Neural progenitor cell (in vitro differentiated cells): ENCODE data around the gene FBXL14.

Experiments
- CTCF ChIP-seq: fragments of 200-600 bp; sonication (generic); IDR thresholded peaks from 2 replicates; pipeline ENCODE4 v1.5.1; 2017; ENCODE audit warnings: antibody characterized with exemption, mild to moderate bottlenecking
- EZH2 ChIP-seq: fragments of 200-600 bp; sonication (generic); IDR thresholded peaks from 2 replicates; pipeline ENCODE4 v1.6.1; 2017; ENCODE audit warnings: antibody characterized with exemption, mild to moderate bottlenecking, moderate library complexity

DNA sequence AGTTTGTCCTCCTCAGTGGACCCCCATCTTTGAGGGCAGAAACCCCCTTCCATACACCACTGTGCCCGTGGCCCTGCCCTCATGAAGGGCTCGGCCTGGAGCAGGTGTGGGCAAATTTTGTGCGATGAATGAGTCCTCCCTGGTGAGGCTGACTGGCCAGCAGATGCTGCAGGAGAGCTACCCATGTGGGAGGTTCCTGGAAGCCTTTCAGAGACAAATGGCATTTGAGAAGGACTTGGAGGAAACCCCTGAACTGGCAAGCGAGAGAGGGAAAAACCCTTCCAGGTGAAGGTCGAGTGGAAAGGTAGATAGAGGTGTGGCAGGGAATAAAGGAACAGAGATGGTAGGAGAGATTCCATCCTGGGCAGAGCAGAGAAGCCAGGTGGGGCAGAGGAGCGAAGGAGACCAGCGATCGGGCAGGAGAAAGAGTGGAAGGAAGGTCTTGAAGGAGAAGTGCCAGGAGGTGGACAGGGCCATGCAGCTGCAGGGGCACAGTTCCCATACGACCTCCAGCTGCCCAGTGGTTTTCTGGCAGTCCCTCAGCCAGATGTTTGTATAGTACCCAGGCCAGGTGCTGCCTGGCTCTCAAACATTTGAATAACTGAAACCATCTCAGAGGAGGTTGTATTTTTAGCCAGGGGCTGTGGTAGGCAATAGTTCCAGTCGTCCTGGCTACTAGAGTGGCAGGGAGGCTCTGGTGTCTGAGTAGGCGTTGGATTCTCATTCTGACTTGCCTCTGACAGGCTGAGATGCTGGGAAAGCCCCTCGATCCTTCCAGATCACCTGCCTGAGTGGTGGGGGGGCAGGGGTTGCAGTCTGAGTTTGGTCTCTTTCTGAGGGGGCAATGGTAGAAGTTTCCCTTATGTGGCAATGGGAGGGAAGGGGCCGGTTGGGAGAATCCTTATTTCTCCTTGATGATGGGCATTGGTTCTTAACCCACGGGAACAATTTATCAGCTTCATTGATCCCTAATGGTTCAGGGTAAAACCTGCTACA, 40.1 kb downstream of the FBXL14 start:
- TF ChIP-seq CTCF (no peak), EZH2 (no peak)
